Measurements from ENCODE around the gene SCML2. TPM values are rescaled to one million over a fixed set of nuclear protein-coding genes. Genes with fewer than 3 reads are reported as not detected.
A peak's percentile ranks its signal among the peaks of the same experiment; 100 is the strongest.

The SCML2 gene
- total RNA-seq, 6 donors from 2014 or later: 0.15 to 0.89 (median 0.53) TPM; not detected in 2

DNA sequence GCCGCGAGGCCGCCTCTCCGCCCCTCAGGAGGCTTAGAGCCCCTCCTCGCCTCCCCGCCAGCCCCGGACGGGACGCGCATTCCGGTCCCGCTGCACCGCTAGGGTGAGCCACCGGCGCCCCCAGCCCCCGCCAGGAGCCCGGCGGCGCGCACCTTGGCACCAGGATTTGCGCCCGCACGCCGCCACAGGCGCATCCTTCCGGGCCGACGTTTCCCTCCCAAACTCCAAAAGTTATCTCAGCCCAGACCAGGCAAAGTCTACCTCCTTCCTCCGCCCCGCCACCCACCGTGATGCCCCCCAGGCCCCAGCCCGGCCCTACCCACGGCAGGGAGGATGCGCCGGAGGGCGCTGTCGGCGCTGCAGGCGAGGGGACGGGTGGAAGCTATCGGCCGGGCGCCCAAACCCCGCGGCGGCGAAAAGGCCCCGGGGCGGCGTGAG is 538 bp downstream of the SCML2 start:
- Histone ChIP-seq H3K27ac (no peak overlapping the region), H3K9me3 (no peaks in the 10 kb centered on the region), H3K4me3 (peak overlapping the region; percentile 19 to 64 (median 58)), H3K4me1 (peaks cover 0 to 5% (median 2%) of the 10 kb centered on the region in 4 donors), H3K27me3 (no peaks in the 10 kb centered on the region), H3K36me3 (no peaks in the 10 kb centered on the region)
- DNase-seq (peak in 1 of 2 donors; percentile 81), ATAC-seq (ENCODE audit: low FRiP score in 2 of 2) (peak in 1 of 2 donors; percentile 42)
- TF ChIP-seq POLR2AphosphoS5 (IDR thresholded peaks at IDR 0.05) (no peak), POLR2A (IDR thresholded peaks at IDR 0.05) (no peak), EP300 (IDR thresholded peaks at IDR 0.05) (no peak)
- TF ChIP-seq, protein P1, sequence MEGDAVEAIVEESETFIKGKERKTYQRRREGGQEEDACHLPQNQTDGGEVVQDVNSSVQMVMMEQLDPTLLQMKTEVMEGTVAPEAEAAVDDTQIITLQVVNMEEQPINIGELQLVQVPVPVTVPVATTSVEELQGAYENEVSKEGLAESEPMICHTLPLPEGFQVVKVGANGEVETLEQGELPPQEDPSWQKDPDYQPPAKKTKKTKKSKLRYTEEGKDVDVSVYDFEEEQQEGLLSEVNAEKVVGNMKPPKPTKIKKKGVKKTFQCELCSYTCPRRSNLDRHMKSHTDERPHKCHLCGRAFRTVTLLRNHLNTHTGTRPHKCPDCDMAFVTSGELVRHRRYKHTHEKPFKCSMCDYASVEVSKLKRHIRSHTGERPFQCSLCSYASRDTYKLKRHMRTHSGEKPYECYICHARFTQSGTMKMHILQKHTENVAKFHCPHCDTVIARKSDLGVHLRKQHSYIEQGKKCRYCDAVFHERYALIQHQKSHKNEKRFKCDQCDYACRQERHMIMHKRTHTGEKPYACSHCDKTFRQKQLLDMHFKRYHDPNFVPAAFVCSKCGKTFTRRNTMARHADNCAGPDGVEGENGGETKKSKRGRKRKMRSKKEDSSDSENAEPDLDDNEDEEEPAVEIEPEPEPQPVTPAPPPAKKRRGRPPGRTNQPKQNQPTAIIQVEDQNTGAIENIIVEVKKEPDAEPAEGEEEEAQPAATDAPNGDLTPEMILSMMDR (IDR thresholded peaks at IDR 0.05): no peak
- 0 to 29% methylated on average over 6 to 34 of the region's 50 CpGs for WGBS, 2 donors

DNA sequence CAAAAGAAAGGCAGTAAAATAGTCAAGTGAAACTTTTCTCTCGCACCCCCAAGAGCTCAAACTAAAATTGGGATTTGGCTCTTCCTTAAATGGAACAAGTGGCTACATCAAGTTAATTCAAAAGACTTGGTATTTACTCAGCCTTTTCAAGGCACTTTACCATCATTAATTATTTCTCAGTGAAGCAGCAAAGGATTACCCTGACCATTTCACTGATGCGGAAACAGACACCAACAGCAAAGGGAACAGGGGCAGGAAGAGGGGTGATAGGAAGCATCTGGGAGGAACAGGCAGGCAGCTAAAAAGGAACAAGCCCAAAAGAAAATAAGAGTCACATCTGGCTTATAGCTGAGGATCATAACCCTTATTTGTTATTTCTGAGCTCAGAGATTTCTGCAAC is 2.7 kb downstream of the SCML2 start:
- ATAC-seq (ENCODE audit: low FRiP score in 2 of 2): no peak

DNA sequence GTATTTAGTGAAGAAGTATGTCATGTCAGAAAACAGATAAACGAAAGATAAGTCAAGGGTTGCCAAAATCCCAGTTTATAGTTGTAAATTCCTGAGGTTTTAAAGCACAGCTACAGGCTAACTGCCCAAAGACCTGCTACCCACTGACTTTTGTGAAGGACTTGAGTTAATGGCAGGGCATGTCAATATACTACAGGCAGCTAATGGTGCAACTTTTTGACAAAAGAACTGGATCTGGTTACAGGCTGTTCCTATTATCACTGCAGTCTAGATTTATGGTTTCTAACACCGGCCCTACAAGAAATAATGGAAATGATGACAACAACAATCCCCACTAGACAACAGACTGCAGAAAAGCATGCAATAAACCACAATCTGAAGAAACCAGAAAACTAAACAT is 6.4 kb downstream of the SCML2 start:
- no peak for ATAC-seq (ENCODE audit: low FRiP score in 2 of 2)
- TF ChIP-seq POLR2A (IDR thresholded peaks at IDR 0.05) (no peak), POLR2AphosphoS5 (IDR thresholded peaks at IDR 0.05) (no peak), EP300 (IDR thresholded peaks at IDR 0.05) (no peak)
- TF ChIP-seq, protein P1 (IDR thresholded peaks at IDR 0.05): no peak
- Histone ChIP-seq H3K27ac (no peak overlapping the region), H3K4me3 (no peak overlapping the region), H3K27me3 (no peaks in the 10 kb centered on the region), H3K36me3 (no peaks in the 10 kb centered on the region), H3K9me3 (no peaks in the 10 kb centered on the region), H3K4me1 (no peaks in the 10 kb centered on the region)
- no peak for DNase-seq
- 50 to 77% methylated on average over 2 of the region's 2 CpGs for WGBS, 2 donors

More for the DNA sequence above, 2.7 kb downstream of the SCML2 start:
- WGBS, 2 donors: 63 to 76% methylated on average over 2 of the region's 2 CpGs
- H3K4me3 ChIP-seq: no peak overlapping the region
- H3K4me1 ChIP-seq: peaks cover 0 to 5% (median 2%) of the 10 kb centered on the region in 4 donors
- no peak overlapping the region for H3K27ac ChIP-seq
- H3K27me3 ChIP-seq: no peaks in the 10 kb centered on the region
- TF ChIP-seq POLR2AphosphoS5 (IDR thresholded peaks at IDR 0.05): no peak
- TF ChIP-seq, protein P1 (IDR thresholded peaks at IDR 0.05): no peak
- no peak for TF ChIP-seq POLR2A (IDR thresholded peaks at IDR 0.05)
- H3K9me3 ChIP-seq: no peaks in the 10 kb centered on the region
- H3K36me3 ChIP-seq: no peaks in the 10 kb centered on the region
- DNase-seq: no peak

DNA sequence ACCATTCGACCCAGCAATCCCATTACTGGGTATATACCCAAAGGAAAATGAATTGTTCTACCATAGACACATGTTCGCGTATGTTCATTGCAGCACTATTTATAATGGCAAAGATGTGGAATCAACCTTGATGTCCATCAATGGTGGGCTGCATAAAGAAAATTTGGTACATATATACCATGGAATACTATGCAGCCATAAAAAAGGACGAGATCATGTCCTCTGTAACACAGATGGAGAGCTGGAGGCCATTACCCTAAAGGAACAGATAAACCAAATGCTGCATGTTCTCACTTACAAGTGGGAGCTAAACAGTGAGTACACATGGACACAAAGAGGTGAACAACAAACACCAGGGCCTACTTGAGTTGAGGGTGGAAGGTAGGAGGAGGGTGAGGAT is 45.1 kb downstream of the SCML2 start:
- Histone ChIP-seq H3K4me1 (no peaks in the 10 kb centered on the region), H3K9me3 (no peaks in the 10 kb centered on the region), H3K4me3 (no peak overlapping the region), H3K27ac (no peak overlapping the region), H3K27me3 (no peaks in the 10 kb centered on the region), H3K36me3 (no peaks in the 10 kb centered on the region)
- DNase-seq (no peak), ATAC-seq (ENCODE audit: low FRiP score in 2 of 2) (no peak)
- 88 to 94% methylated on average over 4 of the region's 4 CpGs for WGBS, 2 donors
- TF ChIP-seq EP300 (IDR thresholded peaks at IDR 0.05): no peak

DNA sequence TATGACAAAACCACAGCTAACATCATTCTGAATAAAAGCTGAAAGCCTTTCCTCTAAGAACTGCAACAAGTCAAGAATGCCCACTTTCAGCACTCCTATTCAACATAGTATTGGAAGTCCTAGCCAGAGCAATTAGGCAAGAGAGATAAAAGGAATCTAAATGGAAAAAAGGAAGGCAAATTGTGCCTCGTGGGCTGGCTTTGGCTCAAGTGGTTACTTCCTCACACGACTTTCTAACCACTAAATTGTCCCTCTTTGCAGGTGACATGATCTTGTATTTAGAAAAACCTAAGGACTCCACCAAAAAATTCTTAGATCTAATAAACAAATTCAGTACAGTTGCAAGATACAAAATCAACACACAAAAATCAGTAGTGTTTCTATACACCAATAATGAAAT is 57.2 kb downstream of the SCML2 start:
- H3K27me3 ChIP-seq: no peaks in the 10 kb centered on the region
- WGBS, 2 donors: 49 to 88% methylated on average over 2 of the region's 2 CpGs
- H3K4me1 ChIP-seq: no peaks in the 10 kb centered on the region
- no peak for ATAC-seq (ENCODE audit: low FRiP score in 2 of 2)
- no peak overlapping the region for H3K27ac ChIP-seq
- no peaks in the 10 kb centered on the region for H3K36me3 ChIP-seq
- no peaks in the 10 kb centered on the region for H3K9me3 ChIP-seq
- DNase-seq: no peak
- TF ChIP-seq, protein P1 (IDR thresholded peaks at IDR 0.05): no peak
- TF ChIP-seq POLR2A (IDR thresholded peaks at IDR 0.05) (no peak), POLR2AphosphoS5 (IDR thresholded peaks at IDR 0.05) (no peak), EP300 (IDR thresholded peaks at IDR 0.05) (no peak)
- H3K4me3 ChIP-seq: no peak overlapping the region
